GM21737 (cell line): ENCODE measurements around the gene NEDD4.
"Not testable (repeated sequence)": the region's sequence is repeated elsewhere in the genome, so short reads cannot be mapped to it uniquely, and the experiment has no call there.

Experiments used
- ATAC-seq: cut with Tn5 transposase; IDR thresholded peaks from one replicate; pipeline ENCODE4 v1.9.1; 2021; ENCODE audit warnings: mild to moderate bottlenecking, moderate library complexity; ENCODE audit not compliant: unreplicated experiment

The NEDD4 gene

GRCh38 chr15:55959744-55960447, 33.5 kb downstream of the NEDD4 start:
- ATAC-seq: no peak

GRCh38 chr15:55958349-55958748, 35.1 kb downstream of the NEDD4 start:
- ATAC-seq: no peak

- ATAC-seq: no peak
These were observed 38.4 kb downstream of the NEDD4 start for GRCh38 chr15:55954862-55955605.

GRCh38 chr15:55952501-55953274, 40.7 kb downstream of the NEDD4 start:
- ATAC-seq: not testable (repeated sequence)

GRCh38 chr15:55944606-55945005, 48.8 kb downstream of the NEDD4 start:
- ATAC-seq: not testable (repeated sequence)

- no peak for ATAC-seq
These were observed 51.1 kb downstream of the NEDD4 start for GRCh38 chr15:55942332-55942731.

- ATAC-seq: no peak
These were observed 56.4 kb downstream of the NEDD4 start for GRCh38 chr15:55937040-55937439.

GRCh38 chr15:55928955-55929354, 64.5 kb downstream of the NEDD4 start:
- no peak for ATAC-seq

GRCh38 chr15:55921744-55922143, 71.7 kb downstream of the NEDD4 start:
- no peak for ATAC-seq

- no peak for ATAC-seq
These were observed 75.5 kb downstream of the NEDD4 start for GRCh38 chr15:55917881-55918296.

- ATAC-seq: no peak
These were observed 76.6 kb downstream of the NEDD4 start for GRCh38 chr15:55916666-55917409.

GRCh38 chr15:55915876-55916567, 77.4 kb downstream of the NEDD4 start:
- no peak for ATAC-seq

- no peak for ATAC-seq
These were observed 78.2 kb downstream of the NEDD4 start for GRCh38 chr15:55915221-55915620.

- no peak for ATAC-seq
These were observed 79.0 kb downstream of the NEDD4 start for GRCh38 chr15:55914446-55914845.

- ATAC-seq: no peak
These were observed 80.4 kb downstream of the NEDD4 start for GRCh38 chr15:55912982-55913381.

GRCh38 chr15:55909036-55909811, 84.2 kb downstream of the NEDD4 start:
- no peak for ATAC-seq

GRCh38 chr15:55907797-55908196, 85.6 kb downstream of the NEDD4 start:
- no peak for ATAC-seq

GRCh38 chr15:55902981-55903380, 90.4 kb downstream of the NEDD4 start:
- no peak for ATAC-seq

GRCh38 chr15:55900019-55900418, 93.4 kb downstream of the NEDD4 start:
- ATAC-seq: no peak

GRCh38 chr15:55899537-55899936, 93.9 kb downstream of the NEDD4 start:
- ATAC-seq: no peak
